Activated naive CD8-positive, alpha-beta T cell (primary cell): ENCODE data around the gene TNIP1.

Experiments
- H3K27ac Mint-ChIP-seq: one replicate; pipeline ENCODE4 v1.8.0; 2021; ENCODE audit warnings: mixed read lengths
- H3K27me3 Mint-ChIP-seq: one replicate; pipeline ENCODE4 v1.8.0; 2021; ENCODE audit warnings: mixed read lengths
- H3K36me3 Mint-ChIP-seq: one replicate; pipeline ENCODE4 v1.8.0; 2021; ENCODE audit warnings: mixed read lengths
- H3K4me1 Mint-ChIP-seq: one replicate; pipeline ENCODE4 v1.8.0; 2021; ENCODE audit warnings: low read depth, mixed read lengths
- H3K4me3 Mint-ChIP-seq: one replicate; pipeline ENCODE4 v1.8.0; 2021; ENCODE audit warnings: mild to moderate bottlenecking, mixed read lengths
- H3K9me3 Mint-ChIP-seq: one replicate; pipeline ENCODE4 v1.8.0; 2021; ENCODE audit warnings: low read depth, mixed read lengths

TNIP1 gene

DNA sequence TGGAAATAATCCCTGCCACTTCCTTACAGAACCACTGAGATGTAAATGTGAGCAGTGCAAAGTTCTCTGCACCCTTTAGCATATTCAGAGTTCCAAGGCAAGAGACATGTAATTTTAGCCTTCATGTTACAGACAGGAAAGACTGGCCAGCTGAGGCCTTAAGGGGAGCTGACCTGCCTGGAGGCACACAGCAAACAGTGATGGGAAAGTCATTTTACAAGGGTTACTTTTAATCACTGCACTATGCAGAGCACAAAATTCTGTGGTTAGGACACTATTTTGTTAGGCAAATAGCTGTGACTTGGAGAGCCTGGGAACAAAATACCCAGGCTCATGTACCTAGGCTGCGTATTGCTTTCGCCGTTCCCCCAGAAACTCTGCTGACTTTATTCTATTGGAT, 30.2 kb upstream of the TNIP1 start:
- H3K36me3 Mint-ChIP-seq = peaks cover 5% of the 10 kb centered on the region
- no peaks in the 10 kb centered on the region for H3K27me3 Mint-ChIP-seq
- H3K4me1 Mint-ChIP-seq = peaks cover 9% of the 10 kb centered on the region
- peak overlapping the region; percentile 46 for H3K27ac Mint-ChIP-seq
- no peaks in the 10 kb centered on the region for H3K9me3 Mint-ChIP-seq
- no peak overlapping the region for H3K4me3 Mint-ChIP-seq

DNA sequence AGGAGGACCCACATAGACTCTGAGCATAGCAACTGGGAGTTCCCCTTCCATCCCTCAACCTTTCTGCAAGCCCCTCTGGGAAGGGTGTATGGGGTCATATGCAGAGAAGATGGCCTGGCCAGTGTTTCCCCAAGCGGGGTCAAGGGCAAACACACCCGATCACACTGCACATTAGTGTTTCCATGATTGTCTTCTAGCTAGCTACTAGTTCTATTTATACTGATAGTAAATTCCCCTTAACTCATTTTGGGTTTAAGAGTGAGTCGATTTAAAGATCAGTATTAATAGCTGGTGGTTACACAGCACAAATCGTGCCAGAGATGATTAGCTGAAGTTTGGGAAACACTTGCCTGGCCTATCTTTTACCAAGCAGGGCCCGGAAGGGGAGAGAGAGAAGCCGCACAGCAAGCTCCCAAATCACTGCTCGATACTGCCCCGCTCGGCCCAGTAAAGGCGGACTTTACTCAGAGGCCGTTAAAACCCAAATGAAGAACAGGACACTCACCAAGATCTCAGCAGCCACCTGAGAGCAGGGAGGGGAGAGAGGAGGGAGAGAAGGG, 29.4 kb upstream of the TNIP1 start:
- peak overlapping the region; percentile 46 for H3K27ac Mint-ChIP-seq
- peaks cover 5% of the 10 kb centered on the region for H3K36me3 Mint-ChIP-seq
- no peak overlapping the region for H3K4me3 Mint-ChIP-seq
- H3K4me1 Mint-ChIP-seq = peaks cover 3% of the 10 kb centered on the region
- no peaks in the 10 kb centered on the region for H3K27me3 Mint-ChIP-seq
- no peaks in the 10 kb centered on the region for H3K9me3 Mint-ChIP-seq

DNA sequence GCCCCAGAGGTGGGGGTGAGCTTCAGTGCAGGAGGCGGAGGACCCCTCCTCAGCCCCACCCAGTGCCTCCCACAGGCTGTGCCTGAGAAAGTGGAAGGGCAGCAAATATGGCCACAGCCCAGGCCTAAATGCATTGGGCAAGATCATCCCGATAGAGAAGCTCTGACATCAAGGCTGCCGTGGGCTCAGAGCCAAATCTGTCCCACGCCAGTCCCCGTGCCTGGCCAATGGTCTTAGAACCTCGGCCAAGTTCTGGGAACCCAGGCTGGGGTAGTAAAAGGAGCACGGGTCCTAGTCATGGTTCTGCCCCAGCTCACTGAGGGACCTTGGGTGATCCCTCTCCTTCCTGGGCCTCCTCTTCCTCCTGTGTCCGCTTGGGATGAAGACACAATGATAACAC, 27.7 kb upstream of the TNIP1 start:
- H3K27me3 Mint-ChIP-seq = no peaks in the 10 kb centered on the region
- H3K9me3 Mint-ChIP-seq = no peaks in the 10 kb centered on the region
- peak overlapping the region; percentile 88 for H3K27ac Mint-ChIP-seq
- no peak overlapping the region for H3K4me3 Mint-ChIP-seq
- no peaks in the 10 kb centered on the region for H3K4me1 Mint-ChIP-seq
- H3K36me3 Mint-ChIP-seq = peaks cover 5% of the 10 kb centered on the region

DNA sequence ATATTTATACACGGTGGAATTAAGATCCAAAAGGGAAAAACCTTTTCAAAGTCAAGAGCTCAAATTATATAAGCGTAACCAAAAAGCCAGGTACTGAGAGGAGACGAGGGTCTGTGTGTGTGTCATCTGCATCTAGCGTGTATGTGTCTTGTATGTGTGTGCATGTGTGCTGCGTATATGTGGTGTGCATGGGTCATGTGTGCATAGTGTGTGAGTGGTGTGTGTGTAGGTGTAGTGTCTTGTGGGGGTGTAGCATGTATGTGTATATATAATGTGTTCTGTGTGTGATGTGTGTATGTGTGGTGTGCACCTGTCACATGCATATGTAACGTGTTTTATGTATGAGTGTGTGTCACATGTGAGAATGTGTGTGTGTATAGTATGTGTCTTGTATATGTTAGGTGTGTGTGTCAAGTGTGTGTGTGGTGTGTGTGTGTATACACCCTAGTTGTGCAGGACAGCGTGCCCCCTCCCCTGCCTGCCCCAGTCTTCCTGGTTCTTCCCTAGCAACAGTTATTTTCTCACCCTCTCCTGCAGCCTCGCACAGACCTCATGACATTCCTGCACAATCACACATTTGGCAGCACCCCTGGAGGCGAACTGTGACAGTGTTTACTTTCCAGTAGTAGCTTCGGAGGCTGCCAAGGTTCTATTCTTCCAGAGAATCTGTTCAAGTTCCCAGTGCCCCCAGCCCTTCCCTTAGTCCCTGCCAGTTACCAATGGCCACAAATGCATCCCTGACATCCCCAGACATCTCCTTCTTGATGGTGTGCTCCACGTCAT, 27.1 kb upstream of the TNIP1 start:
- peak overlapping the region; percentile 70 for H3K27ac Mint-ChIP-seq
- no peaks in the 10 kb centered on the region for H3K4me1 Mint-ChIP-seq
- H3K27me3 Mint-ChIP-seq = no peaks in the 10 kb centered on the region
- H3K9me3 Mint-ChIP-seq = no peaks in the 10 kb centered on the region
- H3K36me3 Mint-ChIP-seq = peaks cover 5% of the 10 kb centered on the region
- H3K4me3 Mint-ChIP-seq = no peak overlapping the region

DNA sequence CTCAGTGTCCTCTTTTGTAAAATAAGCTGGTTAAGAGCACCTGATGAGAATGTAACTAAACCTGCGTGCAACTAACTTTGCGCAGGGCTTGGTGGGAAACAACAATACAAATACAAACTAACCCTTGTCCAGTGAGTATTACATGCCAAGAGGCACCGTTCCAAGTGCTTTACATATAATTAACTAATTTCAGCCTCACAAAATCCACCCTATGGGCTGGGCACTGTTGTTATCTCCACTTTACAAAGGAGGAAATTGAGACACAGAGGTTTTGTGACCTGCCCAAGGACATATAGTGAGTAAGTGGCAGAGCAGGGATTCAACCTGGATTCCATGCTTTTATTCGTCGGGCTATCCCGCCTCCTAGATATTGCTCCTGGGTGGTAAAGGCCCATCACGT, 26.2 kb upstream of the TNIP1 start:
- Mint-ChIP-seq H3K9me3 (no peaks in the 10 kb centered on the region), H3K36me3 (peaks cover 5% of the 10 kb centered on the region), H3K27ac (no peak overlapping the region), H3K4me3 (no peak overlapping the region), H3K27me3 (no peaks in the 10 kb centered on the region), H3K4me1 (no peaks in the 10 kb centered on the region)

DNA sequence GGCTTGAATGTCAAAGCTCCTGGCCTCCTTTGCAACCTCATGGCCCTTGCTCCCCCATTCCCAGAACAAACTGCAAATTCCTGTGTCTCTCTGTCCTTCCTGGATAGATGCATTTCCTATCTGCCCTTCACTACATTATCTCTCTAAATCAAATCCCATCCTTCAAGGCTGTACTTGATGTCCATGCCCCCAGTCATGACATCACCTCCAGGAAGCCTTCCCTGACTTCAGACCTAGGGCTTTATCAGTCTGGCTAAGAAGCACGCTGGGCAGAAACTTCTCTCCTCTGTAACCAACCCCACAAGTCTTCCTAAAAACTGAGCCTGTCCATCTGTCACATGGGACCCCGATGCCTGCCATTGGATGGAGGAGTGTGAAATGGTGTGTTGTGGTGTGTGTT, 25.7 kb upstream of the TNIP1 start:
- peak overlapping the region; percentile 80 for H3K27ac Mint-ChIP-seq

DNA sequence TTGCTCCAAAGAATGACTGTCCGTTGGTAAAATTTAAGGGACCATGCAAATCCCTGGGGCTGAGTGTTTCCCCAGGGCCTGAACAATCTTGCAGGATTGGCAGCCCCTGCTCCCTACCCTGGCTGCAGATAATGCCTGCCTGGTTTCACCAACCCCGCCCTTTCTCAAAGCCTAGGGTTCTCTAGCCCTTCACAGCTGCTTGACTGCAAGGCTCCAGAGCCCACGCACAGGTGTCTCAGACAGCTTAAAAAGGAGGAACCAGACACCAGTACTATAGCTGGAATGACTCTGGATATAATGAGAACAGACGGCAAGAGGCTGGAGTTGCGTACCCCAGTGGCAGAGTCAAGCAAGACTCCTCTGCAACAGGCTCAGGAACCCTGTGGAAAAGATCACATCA, 25.2 kb upstream of the TNIP1 start:
- Mint-ChIP-seq H3K27ac (peak overlapping the region; percentile 80), H3K9me3 (no peaks in the 10 kb centered on the region), H3K27me3 (no peaks in the 10 kb centered on the region), H3K36me3 (peaks cover 7% of the 10 kb centered on the region), H3K4me3 (no peak overlapping the region), H3K4me1 (peaks cover 4% of the 10 kb centered on the region)

More for the DNA sequence above, 25.7 kb upstream of the TNIP1 start:
- Mint-ChIP-seq H3K4me3 (no peak overlapping the region), H3K4me1 (peaks cover 4% of the 10 kb centered on the region), H3K9me3 (no peaks in the 10 kb centered on the region), H3K36me3 (peaks cover 7% of the 10 kb centered on the region), H3K27me3 (no peaks in the 10 kb centered on the region)

DNA sequence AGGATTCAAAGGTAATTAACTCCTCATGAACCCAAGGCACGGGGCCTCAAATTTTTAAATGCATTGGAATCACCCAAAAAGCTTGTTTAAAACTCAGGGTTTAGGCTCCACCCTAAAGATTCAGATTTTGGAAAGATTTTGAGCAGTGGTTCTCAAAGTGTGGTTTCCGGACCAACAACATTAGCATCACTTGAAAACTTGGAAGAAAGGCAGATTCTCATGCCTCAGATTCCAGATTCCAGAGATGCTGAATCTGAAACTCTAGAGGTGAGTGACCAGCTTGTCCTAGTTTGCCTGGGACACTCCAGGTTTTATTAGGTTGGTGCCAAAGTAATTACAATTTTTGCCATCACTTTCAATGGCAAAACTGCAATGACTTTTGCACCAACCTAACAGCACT, 24.7 kb upstream of the TNIP1 start:
- no peaks in the 10 kb centered on the region for H3K9me3 Mint-ChIP-seq
- H3K27ac Mint-ChIP-seq = peak overlapping the region; percentile 50
- peaks cover 4% of the 10 kb centered on the region for H3K4me1 Mint-ChIP-seq
- H3K27me3 Mint-ChIP-seq = no peaks in the 10 kb centered on the region
- no peak overlapping the region for H3K4me3 Mint-ChIP-seq
- peaks cover 7% of the 10 kb centered on the region for H3K36me3 Mint-ChIP-seq

DNA sequence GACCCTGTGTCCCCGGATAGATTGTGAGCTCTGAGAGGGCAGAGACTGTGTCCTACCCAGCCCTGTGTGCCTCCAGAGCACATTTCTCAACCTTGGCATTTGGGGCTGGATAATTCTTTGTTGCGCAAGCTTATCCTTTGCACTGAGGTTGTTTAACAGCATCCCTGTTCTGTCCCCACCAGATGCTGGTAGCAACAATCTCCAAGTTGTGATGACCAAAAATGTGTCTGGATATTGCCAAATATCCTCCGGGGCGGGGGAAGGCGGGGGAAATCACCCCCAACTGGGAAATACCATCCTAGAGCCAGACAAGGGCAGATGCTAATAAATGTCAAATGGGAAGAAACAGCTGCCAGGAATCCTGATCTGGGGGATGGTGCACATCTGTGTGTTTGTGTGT, 24.0 kb upstream of the TNIP1 start:
- Mint-ChIP-seq H3K36me3 (peaks cover 7% of the 10 kb centered on the region), H3K27me3 (no peaks in the 10 kb centered on the region), H3K4me1 (peaks cover 10% of the 10 kb centered on the region), H3K9me3 (no peaks in the 10 kb centered on the region), H3K27ac (peak overlapping the region; percentile 79), H3K4me3 (no peak overlapping the region)

DNA sequence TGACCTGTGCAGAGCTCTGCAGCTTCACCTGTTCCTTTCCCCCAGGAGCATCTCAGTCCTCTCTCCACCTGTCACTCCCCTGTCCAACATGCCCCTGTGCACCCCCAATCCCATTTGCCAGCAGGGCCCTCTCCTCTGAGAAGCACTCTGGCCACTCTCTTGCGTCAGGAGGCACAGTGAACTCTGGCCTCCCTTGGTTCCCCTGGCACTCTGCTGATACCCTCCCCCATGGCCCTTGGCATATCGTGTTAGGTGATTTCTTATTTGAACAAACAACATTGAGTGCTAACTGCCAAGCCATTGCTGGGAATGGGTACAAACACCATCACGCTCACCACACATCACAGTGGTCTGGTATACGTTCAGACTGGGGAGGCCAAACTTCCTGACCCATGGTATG, 20.9 kb upstream of the TNIP1 start:
- Mint-ChIP-seq H3K36me3 (peaks cover 10% of the 10 kb centered on the region), H3K9me3 (no peaks in the 10 kb centered on the region), H3K4me1 (peaks cover 36% of the 10 kb centered on the region), H3K4me3 (no peak overlapping the region), H3K27ac (peak overlapping the region; percentile 85), H3K27me3 (no peaks in the 10 kb centered on the region)

DNA sequence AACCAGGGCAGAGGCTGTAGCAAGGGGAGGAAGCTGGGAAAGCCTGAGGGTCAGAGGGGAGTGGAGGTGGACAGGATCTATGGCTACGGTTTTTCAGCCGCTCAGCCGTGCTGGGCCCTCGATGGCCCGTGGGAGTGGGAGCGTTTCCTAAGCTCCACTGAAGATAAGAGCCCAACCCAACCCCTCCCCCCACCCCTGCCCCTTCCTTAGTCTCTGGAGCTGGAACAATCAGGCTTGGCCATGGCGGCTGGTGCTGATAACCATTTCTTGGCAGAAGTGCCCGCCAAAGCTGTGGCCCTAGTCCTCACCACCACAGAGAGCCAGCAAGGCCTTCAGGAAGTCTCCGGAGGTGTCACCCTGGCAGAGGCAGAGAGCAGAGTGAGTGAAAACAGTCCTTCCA, 20.3 kb upstream of the TNIP1 start:
- Mint-ChIP-seq H3K9me3 (no peaks in the 10 kb centered on the region), H3K27ac (peak overlapping the region; percentile 80), H3K36me3 (peaks cover 6% of the 10 kb centered on the region), H3K27me3 (no peaks in the 10 kb centered on the region), H3K4me3 (no peak overlapping the region), H3K4me1 (peaks cover 39% of the 10 kb centered on the region)

DNA sequence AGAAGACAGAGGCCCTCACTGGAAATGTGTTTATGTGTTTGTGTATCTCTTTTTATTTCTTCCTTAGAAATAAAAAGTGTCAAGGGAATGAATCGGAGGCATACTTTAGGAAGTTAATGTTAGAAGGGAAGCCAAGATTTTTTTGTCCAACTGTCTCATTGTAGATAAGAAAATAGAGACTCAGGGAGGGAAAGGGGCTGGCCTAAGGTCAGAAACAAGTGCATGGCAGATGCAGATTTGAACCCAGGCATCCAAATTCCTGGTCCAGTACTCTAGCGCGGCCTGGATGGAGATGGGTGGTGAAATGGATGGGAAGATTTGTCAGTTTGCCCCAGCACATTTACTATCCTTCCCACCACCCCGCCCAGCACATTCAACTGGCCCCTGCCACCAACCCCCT, 19.8 kb upstream of the TNIP1 start:
- Mint-ChIP-seq H3K27me3 (no peaks in the 10 kb centered on the region), H3K27ac (peak overlapping the region; percentile 80), H3K9me3 (no peaks in the 10 kb centered on the region), H3K4me3 (no peak overlapping the region), H3K4me1 (peaks cover 43% of the 10 kb centered on the region), H3K36me3 (peaks cover 6% of the 10 kb centered on the region)

DNA sequence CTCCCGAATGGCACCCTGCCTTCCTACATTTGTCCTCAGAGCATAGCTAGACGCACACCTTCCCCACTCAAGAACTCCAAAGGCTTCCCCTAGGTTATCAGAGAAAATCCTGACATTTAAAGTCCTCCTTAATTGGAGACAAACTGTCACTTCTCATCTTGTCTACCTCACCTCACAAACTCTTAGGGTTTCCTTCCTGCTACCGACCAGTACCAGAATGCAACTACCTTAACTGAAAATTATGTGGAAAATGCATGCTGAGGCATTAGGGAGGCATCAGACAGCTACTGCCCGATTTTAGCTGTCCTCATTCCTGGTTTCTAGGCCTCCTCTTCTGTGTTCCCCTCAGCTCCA, 17.9 kb upstream of the TNIP1 start:
- Mint-ChIP-seq H3K9me3 (no peaks in the 10 kb centered on the region), H3K36me3 (peaks cover 6% of the 10 kb centered on the region), H3K4me3 (peak overlapping the region; percentile 54), H3K4me1 (peaks cover 62% of the 10 kb centered on the region), H3K27ac (peak overlapping the region; percentile 89), H3K27me3 (no peaks in the 10 kb centered on the region)

DNA sequence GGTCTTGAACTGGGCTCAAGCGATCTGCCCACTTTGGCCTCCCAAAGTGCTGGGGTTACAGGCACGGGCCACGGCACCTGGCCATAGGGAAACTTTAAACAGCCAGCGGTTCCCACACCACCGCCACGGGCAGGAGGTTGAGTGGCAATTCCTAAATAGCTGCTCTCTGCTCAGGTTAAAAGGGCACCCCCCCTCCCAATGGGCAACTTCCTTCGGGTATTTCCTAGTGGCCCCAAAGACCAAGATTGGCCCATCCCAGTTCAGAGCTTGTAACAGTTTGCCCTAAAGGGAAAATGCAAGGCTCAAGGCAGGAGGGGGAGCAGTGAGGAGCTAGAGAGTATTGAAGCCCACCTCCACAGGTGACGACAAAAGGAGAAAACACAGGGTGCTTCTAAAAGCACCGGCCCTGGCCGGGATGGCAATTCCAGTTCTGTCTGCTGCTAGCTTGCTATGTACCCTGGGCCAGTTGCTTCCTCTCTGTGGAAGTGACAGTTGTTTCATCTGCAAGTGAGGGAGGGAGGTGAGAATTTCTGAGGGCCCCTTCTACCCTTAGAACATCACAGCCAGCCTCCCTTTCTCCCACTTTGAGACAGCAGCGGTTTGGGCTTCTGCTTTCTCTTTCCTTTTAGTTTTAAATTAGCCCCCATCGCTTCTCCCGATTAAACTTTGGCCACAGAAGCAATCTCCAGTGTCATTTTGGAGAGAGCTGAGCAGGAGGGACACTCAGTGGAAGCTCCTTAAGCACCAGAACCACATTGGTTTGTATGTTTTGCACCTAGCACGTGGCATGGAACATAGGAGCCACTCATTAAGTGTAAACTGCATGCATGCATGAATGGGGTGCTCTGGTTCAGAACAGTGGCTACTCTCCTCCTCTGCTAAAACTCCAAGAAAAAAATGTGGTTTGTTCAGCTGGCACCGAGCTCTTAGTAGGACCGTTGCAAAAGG, 17.3 kb upstream of the TNIP1 start:
- H3K9me3 Mint-ChIP-seq = no peaks in the 10 kb centered on the region
- peaks cover 69% of the 10 kb centered on the region for H3K4me1 Mint-ChIP-seq
- peaks cover 6% of the 10 kb centered on the region for H3K36me3 Mint-ChIP-seq
- no peaks in the 10 kb centered on the region for H3K27me3 Mint-ChIP-seq
- peak overlapping the region; percentile 89 for H3K27ac Mint-ChIP-seq
- H3K4me3 Mint-ChIP-seq = peak overlapping the region; percentile 54

DNA sequence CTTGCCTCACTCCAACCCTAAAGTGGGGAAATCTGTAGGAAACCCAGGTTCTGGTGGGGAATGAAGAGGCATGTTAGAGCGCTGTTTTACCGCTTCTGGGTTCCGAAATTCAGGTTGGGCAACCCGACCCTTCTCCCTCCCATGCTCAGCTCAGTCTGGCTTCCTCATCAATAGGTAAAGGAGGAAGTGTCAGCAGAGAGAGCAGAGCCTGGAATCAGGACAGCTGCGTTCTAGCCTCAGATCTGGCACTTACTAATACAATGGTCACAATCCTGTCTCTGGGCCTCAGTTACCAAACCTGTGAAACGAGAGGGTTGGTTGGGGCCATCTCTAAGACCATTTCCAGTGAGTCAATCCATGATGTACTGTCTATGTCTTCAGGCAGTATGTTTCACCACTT, 16.2 kb upstream of the TNIP1 start:
- peak overlapping the region; percentile 82 for H3K27ac Mint-ChIP-seq
- no peaks in the 10 kb centered on the region for H3K27me3 Mint-ChIP-seq
- no peaks in the 10 kb centered on the region for H3K9me3 Mint-ChIP-seq
- H3K4me1 Mint-ChIP-seq = peaks cover 75% of the 10 kb centered on the region
- H3K4me3 Mint-ChIP-seq = peak overlapping the region; percentile 10
- H3K36me3 Mint-ChIP-seq = peaks cover 6% of the 10 kb centered on the region
